Glomerular visceral epithelial cell (primary cell): ENCODE data around the gene GDA.
A peak's percentile ranks its signal among the peaks of the same experiment; 100 is the strongest.
"Not testable (repeated sequence)": the region's sequence is repeated elsewhere in the genome, so short reads cannot be mapped to it uniquely, and the experiment has no call there.

Experiments
- DNase-seq: peaks from one replicate; pipeline ENCODE4 v3.0.0-alpha.2; 2016; ENCODE audit errors: extremely low spot score

The GDA gene

DNA sequence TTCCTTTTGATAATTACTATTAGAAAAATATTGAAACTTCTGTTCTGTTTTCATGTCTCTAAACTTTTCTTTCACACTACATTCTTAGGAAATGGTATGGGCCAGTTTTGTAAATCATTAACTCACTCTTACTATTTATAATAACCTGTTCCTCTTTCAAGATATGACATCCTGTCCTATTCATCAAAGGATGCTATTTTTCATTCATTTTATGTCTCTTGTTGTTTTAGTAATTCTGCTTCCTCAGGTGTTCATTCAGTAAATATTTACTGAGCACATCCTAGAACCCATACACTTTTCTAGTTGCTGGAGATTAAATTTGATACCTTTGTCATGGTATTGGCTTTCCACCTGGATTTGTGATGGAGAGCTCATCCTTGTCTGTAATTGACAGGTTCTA is 58.0 kb downstream of the GDA start:
- no peak for DNase-seq

DNA sequence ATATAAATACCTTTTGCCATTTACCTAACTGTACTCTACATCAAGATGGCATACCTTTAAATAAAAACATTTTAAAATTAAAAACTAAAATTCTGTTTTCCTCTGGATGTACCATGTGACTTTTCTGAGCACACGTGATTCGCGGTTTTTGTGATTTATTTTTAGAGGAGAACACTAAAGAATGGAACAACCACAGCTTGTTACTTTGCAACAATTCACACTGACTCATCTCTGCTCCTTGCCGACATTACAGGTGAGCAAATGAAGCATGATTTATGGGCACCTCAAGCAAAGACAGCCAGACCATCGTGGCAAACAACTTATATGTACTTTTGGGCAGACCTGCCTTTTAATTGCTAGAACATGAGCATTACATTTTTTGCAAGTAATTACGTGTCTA is 61.3 kb downstream of the GDA start:
- no peak for DNase-seq

DNA sequence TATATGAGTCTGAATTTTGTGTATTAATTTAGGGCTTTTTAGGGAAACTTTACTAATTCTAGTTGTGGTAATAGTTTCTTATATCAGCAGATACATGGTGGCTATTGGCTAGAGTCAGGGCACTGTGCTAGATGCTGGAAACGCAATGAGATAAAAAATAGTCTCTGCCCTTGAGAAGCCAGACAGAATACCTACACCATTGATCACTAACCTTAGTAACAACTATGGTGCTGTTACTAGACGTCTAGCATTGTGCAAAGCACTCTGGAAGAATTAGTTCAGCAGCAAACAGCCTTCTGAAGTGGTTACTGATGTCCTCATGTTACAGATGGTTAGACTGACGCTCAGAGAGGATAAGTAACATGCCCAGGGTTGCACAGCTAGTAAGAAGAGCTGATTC is 61.8 kb downstream of the GDA start:
- DNase-seq, result no peak

DNA sequence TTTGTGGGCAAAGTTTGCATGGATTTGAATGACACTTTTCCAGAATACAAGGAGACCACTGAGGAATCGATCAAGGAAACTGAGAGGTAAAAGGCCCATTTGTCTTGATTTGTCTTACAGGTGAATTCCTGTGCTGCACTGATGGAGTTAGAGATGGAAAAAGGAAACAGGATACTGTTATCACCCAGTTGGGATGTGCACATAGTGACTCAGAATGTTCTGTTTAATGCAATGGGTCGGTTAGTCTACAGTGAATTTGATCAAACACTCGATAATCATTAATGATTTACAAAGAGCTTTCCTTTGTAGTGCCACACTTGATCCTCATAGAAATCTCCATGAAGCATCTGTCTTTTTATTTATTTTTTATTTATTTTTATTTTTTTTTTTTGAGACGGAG is 64.7 kb downstream of the GDA start:
- DNase-seq, result no peak

DNA sequence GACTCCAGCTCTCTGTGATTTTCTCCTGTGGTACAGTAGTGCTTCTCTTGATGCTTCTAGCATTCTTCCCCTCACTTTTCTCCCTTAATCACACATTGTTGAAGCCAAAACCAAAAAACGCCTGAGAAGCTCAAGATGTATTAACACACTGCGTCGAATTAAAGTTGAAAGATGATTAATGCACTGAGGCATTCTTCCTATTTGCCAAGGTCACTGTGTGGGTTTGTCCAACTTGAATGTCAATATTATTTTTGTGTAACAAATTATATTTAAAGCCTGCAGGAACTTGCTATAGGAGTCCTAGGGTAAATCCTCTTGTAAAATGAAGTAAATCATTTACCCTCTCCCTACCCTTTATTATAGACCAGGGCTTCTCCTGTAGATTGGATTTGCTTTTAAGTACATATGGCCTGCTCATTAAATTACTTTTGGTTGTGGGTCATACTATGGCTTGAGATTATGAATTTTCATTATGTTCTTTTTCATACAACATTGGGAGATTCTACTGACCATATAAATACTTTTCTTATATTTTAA is 68.1 kb downstream of the GDA start:
- no peak for DNase-seq

DNA sequence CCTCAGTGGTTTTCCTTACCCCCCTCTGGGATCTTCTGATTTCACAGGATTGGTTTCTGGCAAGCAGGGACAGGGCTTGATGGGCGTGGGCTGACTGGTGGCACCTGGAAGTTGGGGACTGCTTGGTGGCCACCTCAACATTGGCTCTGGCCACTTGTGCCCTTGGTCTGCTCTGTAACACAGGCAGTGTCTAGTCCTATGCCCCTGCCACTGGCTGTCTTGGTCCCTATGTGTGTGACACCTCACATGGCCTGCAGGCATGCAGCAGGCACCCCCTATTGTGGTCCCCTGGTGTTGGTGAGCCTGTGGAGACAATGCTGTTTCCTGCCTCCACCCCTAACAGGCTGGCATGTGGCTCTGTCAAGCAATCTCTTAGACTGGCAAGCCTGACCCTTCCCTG is 71.3 kb downstream of the GDA start:
- DNase-seq, result no peak

DNA sequence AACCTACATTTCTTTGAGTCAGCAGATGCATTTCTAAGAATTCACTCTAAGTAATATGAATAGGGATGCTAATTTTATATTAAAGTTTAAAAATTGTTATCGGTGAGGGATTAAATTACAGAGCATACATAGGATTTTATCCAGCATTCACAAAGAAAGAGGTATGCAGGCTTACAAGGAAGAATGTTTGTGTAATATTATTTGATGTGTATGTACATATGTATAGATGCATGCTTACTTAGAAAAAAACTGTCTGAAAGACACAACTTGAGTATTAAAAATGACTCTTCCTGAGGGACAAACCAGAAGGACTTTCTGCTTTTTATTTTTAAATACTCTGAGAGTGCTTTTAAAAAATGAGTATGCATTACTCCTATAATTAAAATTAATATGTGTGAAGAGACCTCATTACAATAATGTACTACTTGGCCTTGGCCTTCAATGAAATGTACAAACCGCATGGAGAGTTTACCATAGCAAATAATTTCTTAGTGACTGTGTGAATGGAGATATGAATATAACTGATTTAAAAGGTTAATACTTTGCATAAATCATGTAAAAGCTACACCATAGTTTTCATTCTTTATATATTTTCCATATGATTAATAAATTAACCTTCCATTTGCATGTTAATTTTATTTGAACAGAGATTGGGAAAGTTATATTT is 77.0 kb downstream of the GDA start:
- no peak for DNase-seq

DNA sequence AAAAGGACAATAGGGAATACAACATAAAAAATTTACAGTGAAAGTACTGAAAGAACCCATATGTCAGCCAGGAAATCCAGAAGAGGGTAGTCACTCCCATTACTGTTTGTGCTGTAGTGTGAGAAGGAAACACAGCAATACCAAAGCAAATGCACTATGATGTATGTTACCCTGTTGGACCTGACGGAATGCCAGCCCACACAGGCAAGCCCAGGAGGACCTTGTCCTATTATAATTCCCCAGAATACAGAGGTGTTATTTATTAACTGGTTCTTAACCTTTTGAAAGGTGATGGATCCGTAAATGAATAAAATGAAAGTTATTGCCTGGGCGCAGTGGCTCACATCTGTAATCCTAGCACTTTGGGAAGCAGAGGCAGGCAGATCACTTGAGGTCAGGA is 79.0 kb downstream of the GDA start:
- DNase-seq, result no peak

DNA sequence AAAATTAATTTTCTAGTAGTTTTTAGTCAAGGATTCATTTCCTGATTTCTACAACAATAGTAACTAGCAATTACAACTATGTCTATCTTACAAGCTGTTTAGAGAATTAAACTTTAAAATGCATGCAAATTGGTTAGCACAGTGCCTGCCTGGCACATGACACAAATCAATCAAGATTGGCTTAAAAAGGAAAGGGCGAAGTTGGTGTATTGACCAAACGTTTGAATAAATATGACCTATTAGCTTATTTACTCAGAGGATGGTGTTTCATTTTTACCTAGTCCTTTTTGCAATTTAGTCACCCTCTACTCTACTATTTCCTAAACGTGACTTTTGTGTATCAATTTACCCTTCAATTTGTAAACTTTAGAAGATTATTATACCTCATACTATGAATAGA is 83.5 kb downstream of the GDA start:
- DNase-seq, result no peak

DNA sequence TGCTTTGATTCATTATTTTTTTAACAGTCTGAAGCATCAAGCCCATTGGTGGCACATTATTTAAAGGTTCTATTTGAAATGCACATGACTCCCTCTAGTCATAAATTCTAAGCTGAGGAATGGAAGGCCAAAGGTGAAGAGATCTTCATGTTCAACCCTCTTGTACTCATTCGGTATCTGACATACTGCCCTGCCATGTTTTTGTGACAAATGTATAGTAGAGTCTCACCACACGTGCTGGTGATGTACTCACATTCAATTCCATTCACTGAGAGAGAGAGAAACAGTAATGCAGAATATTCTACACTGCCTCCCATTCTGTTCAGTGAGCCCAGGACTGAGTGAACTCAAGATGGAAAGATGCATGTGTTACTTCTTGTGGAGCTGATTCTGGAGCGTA is 98.3 kb downstream of the GDA start:
- DNase-seq, result no peak

DNA sequence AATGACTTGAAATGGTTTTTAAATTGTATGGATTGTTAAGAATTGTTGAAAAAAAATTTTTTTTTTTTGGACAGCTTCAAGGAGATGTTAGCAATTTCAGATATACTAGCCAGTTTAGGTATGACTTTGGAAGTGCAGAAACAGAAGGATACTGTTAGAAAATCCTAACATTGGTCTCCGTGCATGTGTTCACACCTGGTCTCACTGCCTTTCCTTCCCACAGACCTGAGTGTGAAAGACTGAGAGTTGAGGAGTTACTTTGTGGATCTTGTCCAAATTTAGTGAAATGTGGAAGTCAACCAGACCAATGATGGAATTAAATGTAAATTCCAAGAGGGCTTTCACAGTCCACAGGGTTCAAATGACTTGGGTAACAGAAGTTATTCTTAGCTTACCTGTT is 102.3 kb downstream of the GDA start:
- no peak for DNase-seq

DNA sequence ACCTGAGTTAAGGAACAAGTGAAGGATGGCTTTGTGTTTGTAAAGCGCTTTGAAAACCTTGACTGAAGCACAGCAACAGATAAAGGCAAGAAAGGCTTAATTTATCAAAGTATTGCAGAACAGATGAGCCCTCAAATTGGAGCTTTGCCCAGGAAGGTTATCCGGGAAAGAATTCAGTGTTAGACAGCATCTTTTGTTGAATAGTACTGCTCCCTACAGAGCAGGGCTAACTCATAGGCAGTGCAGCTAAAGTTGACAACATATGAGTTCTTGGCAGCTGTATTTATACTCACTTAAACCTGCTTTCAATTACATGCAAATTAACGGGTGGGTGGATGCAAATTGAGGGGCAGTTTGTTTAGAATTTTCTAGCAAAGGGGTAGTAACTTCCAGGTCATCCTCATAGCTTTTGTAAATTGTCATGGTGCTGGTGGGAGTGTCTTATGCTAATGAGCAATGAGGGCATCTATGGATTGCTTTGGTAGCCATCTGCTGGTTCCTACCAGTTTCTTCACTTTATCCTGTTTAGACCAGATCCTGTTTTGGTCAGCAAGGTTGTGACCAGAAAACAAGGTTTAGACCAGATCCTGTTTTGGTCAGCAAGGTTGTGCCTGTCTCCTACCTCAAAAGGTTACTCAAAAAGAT is 105.8 kb downstream of the GDA start:
- no peak for DNase-seq

DNA sequence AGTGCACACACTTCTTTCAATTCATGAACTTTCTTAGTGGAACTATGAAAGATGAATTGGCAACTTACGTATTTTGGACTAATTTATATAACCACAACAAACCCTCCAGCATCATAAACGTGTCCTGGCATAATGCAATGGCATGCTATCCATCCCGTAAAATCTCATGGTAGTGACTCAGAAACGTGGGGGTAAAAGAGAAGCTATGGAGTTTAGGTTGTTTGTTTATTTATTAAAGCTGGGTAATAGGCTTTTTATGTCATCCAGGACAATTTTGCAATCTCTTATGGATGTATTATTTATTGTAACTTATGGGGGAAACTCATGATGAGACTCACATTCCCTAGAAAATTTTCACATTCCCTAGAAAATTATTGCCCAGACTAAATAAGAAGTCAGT is 106.3 kb downstream of the GDA start:
- DNase-seq, result no peak

DNA sequence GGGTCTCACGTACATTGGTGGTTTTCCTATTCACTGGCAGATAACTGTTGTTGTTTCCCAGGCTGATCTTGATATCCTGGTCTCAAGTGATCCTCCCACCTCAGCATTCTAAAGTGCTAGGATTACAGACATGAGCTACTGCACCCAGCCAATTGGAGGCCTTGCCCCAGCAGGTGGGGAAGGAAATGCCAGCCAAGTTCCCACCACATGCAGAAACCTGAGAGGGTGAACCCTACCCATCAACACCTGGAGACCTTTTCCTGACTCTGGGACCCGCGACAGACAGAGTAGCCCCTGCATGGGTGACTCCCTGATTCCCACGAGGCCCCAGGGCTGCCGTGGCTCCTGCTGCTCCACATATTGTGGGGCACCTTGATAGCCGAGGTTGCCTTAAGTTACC is 107.7 kb downstream of the GDA start:
- no peak for DNase-seq

DNA sequence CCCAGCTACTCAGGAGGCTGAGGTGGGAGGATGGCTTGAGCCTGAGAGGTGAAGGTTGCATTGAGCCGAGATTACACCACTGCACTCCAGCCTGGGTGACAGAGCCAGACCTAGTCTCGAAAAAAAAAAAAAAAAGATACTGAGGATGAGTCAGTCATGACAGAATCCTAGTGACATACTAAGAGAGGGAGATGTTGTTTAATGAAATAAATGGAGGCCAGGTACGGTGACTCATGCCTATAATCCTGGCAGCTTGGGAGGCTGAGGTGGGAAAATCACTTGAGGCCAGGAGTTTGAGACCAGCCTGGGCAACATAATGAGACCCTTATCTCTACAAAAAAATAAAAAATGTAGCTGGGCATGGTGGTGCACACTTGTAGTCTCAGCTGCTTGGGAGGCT is 108.6 kb downstream of the GDA start:
- peak; percentile 19 for DNase-seq

DNA sequence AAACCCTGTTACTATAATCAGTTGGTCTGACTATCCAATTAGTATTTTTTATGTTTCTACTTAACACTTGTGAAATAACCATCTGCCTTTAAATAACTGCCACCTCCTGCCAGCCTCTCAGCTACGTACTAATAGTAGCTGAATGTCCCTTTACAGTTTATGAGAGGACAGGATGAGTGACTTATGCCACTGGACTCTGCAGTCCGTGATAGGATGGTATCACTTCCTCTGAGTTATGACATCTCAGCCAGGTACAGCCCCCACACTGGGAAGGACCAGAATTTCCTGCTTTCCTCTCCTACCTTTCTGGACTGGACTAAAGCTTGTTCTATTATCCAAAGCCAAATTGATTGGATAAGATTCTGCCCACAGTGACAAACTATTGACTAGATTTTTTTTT is 112.8 kb downstream of the GDA start:
- no peak for DNase-seq

DNA sequence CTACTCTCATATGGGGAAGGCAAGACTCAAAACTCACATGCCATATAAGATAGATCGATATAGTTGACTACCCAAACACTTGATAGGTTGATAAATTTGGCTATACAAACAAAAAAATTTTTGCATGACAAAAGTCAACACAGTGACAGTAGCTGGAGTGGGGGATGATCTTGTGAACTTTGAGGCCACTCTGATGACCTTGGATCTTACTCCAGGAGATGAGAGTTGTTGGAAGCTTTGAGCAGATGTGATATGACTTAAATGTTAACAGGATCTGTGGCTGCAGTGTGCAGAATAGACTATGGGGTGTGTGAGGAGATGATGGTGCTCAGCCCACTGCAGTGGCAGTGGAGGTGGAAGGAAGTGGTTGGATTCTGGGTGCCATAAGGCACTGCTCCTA is 114.3 kb downstream of the GDA start:
- no peak for DNase-seq

DNA sequence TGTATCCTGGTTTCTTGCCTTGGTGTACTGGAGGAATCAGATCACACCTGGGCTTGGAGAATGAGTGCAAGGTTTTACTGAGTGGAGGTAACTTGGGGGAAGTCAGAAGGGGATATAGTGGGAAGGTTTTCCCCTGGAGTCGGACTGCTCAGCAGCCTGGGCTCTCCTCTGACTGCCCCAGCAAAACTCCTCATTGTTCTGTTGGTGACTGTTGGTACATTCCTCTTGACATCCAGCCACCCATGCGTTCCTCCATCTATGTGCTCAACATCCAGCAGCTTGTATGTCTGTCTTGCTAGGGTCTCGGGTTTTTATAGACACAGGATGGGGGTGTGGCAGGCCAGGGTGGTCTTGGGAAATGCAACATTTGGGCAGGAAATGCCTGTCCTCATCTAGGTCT is 119.7 kb downstream of the GDA start:
- no peak for DNase-seq

DNA sequence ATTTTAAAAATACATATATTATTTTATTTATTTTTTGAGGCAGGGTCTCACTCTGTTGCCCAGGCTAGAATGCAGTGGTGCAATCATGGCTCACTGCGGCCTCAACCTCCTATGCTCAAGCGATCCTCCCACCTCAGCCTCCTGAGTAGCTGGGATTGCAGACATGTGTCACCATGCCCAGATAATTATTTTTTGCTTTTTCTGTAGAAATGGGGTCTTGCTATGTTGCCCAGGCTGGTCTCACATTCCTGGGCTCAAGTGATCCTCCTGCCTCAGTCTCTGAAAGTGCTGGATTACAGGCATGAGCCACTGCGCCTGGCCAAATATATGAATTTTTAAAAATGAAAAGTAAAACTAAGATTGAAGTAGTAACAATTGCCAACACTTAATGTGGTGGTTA is 121.1 kb downstream of the GDA start:
- not testable (repeated sequence) for DNase-seq

DNA sequence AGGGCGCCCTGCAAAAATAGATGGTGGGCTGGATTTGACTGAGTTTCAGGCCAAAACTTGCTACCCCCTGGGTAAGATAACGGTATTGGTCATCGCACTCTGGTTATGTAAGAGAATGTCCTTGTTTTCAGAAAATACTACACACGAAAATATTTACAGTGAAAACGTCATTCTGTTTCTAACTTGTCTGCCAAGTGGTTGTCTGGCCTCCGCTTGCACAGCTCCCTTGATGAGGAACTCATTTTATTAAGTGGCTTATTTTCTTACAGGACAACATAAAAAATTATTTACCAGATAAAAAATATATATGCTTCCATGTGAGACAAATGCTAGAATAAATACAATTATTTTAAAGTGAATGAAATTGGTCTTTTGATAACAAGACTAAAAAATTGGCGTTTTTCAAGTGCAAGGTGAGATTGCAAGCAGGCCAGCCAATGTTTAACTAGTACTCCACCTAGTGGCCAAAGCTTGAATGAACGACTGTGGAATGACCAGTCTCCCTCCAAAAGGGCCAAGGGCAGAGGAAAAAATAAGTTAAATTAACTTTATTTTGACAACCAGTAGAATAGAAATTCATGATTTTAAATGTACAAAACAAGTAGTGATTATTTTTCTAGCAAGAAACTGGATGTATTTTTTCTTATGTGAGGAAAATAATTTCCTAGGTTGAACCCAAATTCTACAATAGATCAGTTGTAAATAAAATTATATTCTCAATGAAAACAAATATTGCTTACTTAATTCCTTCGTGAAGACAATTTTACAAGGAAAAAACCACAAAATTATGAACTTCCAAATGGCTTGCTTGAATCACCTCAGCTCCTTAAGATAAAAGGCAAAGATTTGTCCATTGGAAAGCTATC is 122.6 kb downstream of the GDA start:
- peak; percentile 53 for DNase-seq

DNA sequence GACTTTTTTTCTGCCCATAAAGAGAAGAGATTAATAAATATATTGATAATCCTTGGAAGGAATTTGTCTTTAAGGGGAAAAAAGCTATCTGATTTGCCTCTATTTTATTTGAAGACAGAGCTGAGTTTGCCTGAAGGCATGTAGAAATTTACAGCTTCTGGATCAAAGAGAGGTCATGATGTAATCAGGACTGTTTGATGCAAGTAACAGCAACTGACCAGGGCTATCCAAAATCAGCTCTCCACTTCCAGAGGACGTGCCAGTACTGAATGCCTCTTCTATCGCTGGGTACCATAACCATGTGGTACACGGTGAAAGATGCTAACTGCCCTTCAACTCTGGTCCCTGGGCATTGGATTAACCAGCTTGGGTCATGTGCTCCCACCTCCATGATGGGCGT is 125.2 kb downstream of the GDA start:
- no peak for DNase-seq

DNA sequence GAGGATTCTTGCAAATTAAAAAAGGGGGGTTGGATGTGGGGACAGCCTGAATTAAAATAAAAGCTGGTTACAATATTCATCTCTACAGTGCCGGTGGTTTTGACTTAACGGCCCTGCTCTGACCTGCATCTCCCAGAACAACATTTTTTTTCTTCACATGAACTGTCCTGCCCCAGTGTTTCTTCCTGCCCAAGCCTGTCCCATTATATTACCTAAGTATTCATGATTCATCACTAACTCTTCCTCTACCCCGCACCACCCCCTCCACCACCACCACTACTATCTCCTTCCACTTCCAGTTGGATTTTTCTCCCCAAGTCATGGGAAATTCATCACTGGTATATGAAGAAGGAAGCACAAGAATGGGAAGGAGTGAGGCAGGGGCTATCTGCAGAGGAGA is 125.7 kb downstream of the GDA start:
- DNase-seq, result no peak

DNA sequence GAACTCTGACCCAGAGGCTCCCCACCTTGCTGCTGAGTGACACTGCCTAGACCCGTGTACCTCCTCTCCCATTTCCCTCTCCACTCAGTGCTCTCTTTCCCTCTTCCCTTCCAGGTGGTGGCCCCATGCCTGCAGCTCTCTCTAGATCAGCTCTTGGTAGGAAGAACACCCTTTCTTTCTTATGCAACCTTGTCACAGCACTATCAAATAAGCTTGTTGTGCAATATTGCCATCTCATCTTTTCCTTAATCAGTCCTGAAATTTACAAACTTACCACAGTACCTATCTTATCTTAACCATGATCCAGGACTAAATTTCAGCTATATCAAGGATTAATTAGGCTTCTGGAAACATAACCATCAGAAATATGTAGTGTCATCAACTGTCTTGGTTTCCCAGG is 127.2 kb downstream of the GDA start:
- no peak for DNase-seq
